Testis (tissue), 3 donors: ENCODE results near the gene KIF16B. TPM values are rescaled to one million over a fixed set of nuclear protein-coding genes. Genes with fewer than 3 reads are reported as not detected.

ENCODE experiments used
- DNase-seq: peaks from one replicate; pipeline ENCODE4 v3.0.0-alpha.2; 2019
- H3K27ac ChIP-seq, 2 donors: fragments of 200-600 bp; sonication (generic); one replicate each; pipeline ENCODE4 v1.5.1; 2019
- H3K27me3 ChIP-seq: fragments of 200-600 bp; sonication (generic); one replicate; pipeline ENCODE4 v1.5.1; 2019
- H3K36me3 ChIP-seq: fragments of 200-600 bp; sonication (generic); one replicate; pipeline ENCODE4 v1.5.1; 2017; ENCODE audit warnings: low read depth; ENCODE audit errors: missing control alignments
- H3K4me1 ChIP-seq: fragments of 200-600 bp; sonication (generic); one replicate; pipeline ENCODE4 v1.5.1; 2019
- H3K4me3 ChIP-seq, 2 donors: fragments of 200-600 bp; sonication (generic); one replicate each; pipeline ENCODE4 v1.5.1; 2017 to 2019
- H3K9me3 ChIP-seq: fragments of 200-600 bp; sonication (generic); one replicate; pipeline ENCODE4 v1.5.1; 2017
- POLR2A ChIP-seq: fragments of 450-650 bp; IDR thresholded peaks from one replicate; pipeline ENCODE4 v1.6.1; 2017; ENCODE audit warnings: antibody characterized with exemption, mild to moderate bottlenecking, moderate library complexity
- WGBS, 2 donors: methylation state at CpG; one replicate each; pipeline ENCODE4 v1.1.5; 2018; 5-methylcytosine and 5-hydroxymethylcytosine counted together
- intact Hi-C: fragments of 100-400 bp; cut with DNase I; formaldehyde crosslinking; loops from one replicate; pipeline ENCODE4 v1.15.1; 2023; ENCODE audit warnings: low total_unique reads
- polyA plus RNA-seq: library from polyadenylated mRNA; stranded (reverse); fragments of 350-450 nt; fragmentation: Illumina TruSeq; extraction: RNeasy Lipid Tissue Mini Kit (QIAGEN cat#74804); gene quantifications from one replicate; pipeline ENCODE4 v1.2.3, GENCODE V29; 2014; ENCODE audit warnings: low read depth, low replicate concordance; ENCODE audit not compliant: insufficient read depth
- total RNA-seq, 2 donors: library from RNA; depleted of rRNA; stranded (reverse); fragments of >200 nt; gene quantifications; one replicate each; pipeline ENCODE4 v1.2.3, GENCODE V29; 2016
- TF ChIP-seq, protein P1 (sequence below), 3 experiments: fragments of 450-650 bp in 2 of 3; fragments of 200-600 bp in 1 of 3; sonication (generic) in 1 of 3; IDR thresholded peaks; one replicate each; pipeline ENCODE4 v1.5.1; 2016 to 2019; ENCODE audit warnings: antibody characterized with exemption in 3 of 3, mild to moderate bottlenecking in 2 of 3, moderate library complexity in 1 of 3

KIF16B gene
- total and polyA plus RNA-seq, 3 donors from 2014 or later, result 10.2 to 25.5 (median 22.3) TPM

DNA sequence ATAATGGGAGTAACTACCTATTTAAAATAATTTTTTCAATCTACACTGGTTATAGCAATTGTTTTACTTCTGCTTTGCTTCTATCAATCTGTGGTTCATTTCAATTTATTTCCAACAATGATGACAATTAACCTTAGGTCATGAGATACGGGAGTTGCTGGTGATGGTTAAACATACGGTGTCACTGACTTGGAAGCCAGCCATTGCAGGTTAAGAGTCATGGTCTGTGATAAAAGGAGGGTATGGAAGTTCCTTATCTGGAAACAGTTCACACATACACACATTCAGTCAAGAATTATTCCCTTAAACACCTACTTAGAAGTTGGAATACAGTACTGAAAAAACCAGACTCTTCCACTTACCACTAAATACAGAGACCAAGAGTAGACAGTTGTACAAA, 180.0 kb downstream of the KIF16B start:
- H3K27me3 ChIP-seq, result no peaks in the 10 kb centered on the region
- no peaks in the 10 kb centered on the region for H3K36me3 ChIP-seq
- TF ChIP-seq, protein P1, sequence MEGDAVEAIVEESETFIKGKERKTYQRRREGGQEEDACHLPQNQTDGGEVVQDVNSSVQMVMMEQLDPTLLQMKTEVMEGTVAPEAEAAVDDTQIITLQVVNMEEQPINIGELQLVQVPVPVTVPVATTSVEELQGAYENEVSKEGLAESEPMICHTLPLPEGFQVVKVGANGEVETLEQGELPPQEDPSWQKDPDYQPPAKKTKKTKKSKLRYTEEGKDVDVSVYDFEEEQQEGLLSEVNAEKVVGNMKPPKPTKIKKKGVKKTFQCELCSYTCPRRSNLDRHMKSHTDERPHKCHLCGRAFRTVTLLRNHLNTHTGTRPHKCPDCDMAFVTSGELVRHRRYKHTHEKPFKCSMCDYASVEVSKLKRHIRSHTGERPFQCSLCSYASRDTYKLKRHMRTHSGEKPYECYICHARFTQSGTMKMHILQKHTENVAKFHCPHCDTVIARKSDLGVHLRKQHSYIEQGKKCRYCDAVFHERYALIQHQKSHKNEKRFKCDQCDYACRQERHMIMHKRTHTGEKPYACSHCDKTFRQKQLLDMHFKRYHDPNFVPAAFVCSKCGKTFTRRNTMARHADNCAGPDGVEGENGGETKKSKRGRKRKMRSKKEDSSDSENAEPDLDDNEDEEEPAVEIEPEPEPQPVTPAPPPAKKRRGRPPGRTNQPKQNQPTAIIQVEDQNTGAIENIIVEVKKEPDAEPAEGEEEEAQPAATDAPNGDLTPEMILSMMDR (IDR thresholded peaks at IDR 0.05), result no peak
- TF ChIP-seq POLR2A, result no peak
- H3K4me1 ChIP-seq, result peaks cover 6% of the 10 kb centered on the region
- H3K9me3 ChIP-seq, result no peaks in the 10 kb centered on the region
- H3K27ac ChIP-seq, result no peak overlapping the region
- no peak overlapping the region for H3K4me3 ChIP-seq
- DNase-seq, result no peak
- intact Hi-C loops, result no loop called here
- WGBS, 2 donors, result 79 to 95% methylated on average over 2 of the region's 2 CpGs

DNA sequence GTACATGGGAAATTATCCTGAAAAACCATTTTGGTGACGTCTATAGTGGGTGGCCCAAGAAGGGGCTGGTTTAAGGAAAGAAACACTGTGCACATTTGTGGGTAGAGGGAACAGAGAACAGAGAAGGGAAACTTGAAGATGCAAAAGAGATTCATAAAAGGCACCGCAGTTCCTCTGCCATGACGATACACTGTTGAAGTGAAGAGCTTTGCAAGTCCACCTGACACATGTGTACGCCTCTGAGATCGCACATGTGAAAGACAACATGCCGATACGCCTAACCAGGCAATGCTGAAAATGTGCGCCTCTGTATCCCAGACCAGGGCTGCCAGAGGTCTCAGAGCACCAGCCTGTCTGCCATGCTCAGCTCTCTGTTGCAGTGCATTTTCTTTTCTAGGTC, 180.9 kb downstream of the KIF16B start:
- H3K36me3 ChIP-seq, result no peaks in the 10 kb centered on the region
- intact Hi-C loops, result no loop called here
- H3K4me1 ChIP-seq, result peaks cover 6% of the 10 kb centered on the region
- no peak for TF ChIP-seq POLR2A
- TF ChIP-seq, protein P1 (IDR thresholded peaks at IDR 0.05), result no peak
- DNase-seq, result no peak
- 91 to 95% methylated on average over 8 of the region's 8 CpGs for WGBS, 2 donors
- no peak overlapping the region for H3K4me3 ChIP-seq
- no peaks in the 10 kb centered on the region for H3K9me3 ChIP-seq
- H3K27ac ChIP-seq, result no peak overlapping the region
- no peaks in the 10 kb centered on the region for H3K27me3 ChIP-seq

DNA sequence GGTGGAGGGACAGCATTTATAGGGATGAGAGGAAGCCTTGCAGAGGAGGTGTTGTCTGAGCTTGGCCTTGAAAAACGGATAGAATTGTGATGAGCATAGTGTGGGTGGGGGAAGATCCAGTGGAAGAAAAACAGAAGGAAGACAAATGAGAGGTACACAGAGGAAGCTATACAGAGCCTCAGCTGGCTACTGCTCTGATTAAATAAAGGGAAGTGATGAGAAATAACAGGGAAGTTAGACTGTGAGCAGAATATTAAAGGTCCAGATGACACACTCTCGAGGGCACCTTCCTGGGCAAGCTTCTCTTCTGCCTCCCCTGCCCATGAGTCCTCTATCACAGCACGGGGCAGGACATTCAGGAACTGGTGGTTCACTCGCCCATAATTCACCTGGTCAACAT, 182.3 kb downstream of the KIF16B start:
- 71 to 80% methylated on average over 4 of the region's 4 CpGs for WGBS, 2 donors
- H3K27ac ChIP-seq, result no peak overlapping the region
- H3K4me1 ChIP-seq, result no peaks in the 10 kb centered on the region
- no peak for DNase-seq
- no peaks in the 10 kb centered on the region for H3K9me3 ChIP-seq
- no peaks in the 10 kb centered on the region for H3K36me3 ChIP-seq
- no peak overlapping the region for H3K4me3 ChIP-seq
- H3K27me3 ChIP-seq, result no peaks in the 10 kb centered on the region
- no peak for TF ChIP-seq POLR2A
- TF ChIP-seq, protein P1 (IDR thresholded peaks at IDR 0.05), result no peak
- intact Hi-C loops, result no loop called here

DNA sequence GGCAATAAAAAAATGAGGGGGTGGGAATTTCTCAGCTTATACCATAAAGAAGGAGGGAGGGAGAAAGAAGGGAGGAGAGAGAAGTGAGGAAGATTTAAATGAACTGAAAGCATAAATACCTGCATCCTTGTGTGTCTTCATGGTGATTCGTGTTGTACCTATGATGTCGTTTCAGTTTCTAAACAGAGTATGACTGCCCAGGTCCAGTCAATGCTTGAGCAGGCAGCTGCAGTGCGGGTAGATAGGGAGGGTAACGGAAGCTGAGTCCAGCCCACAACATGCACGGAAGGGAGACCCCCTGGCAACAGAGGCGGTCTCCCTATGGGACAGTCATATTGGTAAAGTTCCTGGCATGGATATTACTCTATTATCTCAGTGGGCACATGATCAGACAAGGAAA, 184.5 kb downstream of the KIF16B start:
- TF ChIP-seq POLR2A, result no peak
- TF ChIP-seq, protein P1 (IDR thresholded peaks at IDR 0.05), result no peak
- intact Hi-C loops, result no loop called here
- Histone ChIP-seq H3K36me3 (no peaks in the 10 kb centered on the region), H3K4me3 (no peak overlapping the region), H3K27me3 (no peaks in the 10 kb centered on the region), H3K27ac (no peak overlapping the region), H3K9me3 (no peaks in the 10 kb centered on the region), H3K4me1 (no peaks in the 10 kb centered on the region)
- no peak for DNase-seq
- WGBS, 2 donors, result 96 to 97% methylated on average over 6 of the region's 6 CpGs

DNA sequence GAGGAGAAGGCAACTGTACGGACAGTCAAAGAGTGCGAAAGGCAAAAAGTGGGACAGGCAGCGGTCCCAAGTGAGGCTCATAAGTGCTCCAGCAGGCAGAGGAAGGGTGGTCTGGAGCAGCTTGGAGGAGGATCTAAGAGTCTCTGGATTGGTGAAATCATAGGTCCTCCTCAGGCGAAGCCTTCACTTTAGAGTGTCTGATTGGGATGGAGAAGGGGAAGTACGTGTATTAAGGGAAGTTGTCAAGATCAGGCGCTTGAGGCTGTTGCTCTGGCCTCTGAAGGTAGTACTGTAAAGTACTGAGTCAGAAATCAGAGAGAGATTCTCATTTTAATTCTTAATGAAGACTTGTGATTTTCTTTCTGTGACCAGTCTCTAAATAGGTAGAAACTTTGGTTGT, 185.6 kb downstream of the KIF16B start:
- intact Hi-C loops, result no loop called here

More for the DNA sequence above, 185.6 kb downstream of the KIF16B start:
- H3K4me3 ChIP-seq, result no peak overlapping the region
- H3K4me1 ChIP-seq, result no peaks in the 10 kb centered on the region
- H3K36me3 ChIP-seq, result no peaks in the 10 kb centered on the region
- H3K9me3 ChIP-seq, result no peaks in the 10 kb centered on the region
- TF ChIP-seq, protein P1 (IDR thresholded peaks at IDR 0.05), result no peak
- no peak for TF ChIP-seq POLR2A
- no peaks in the 10 kb centered on the region for H3K27me3 ChIP-seq
- H3K27ac ChIP-seq, result no peak overlapping the region
- no peak for DNase-seq
- WGBS, 2 donors, result 88% methylated on average over 6 of the region's 6 CpGs
